ENCODE data around the gene KIF21B. TPM values are rescaled to one million over a fixed set of nuclear protein-coding genes. Genes with fewer than 3 reads are reported as not detected.

The KIF21B gene
- total and polyA plus RNA-seq, 2 of the 4 experiments (the other 2 are of a cell fraction), result 0.36 to 0.55 TPM

GRCh38 chr1:201024625-201024998 lies 1.1 kb upstream of the KIF21B start:
- Histone ChIP-seq H3K18ac (ENCODE audit: low read depth, low read length) (no peak overlapping the region), H3K36me3 (ENCODE audit: control insufficient read depth, insufficient read depth, low read length) (no peaks in the 10 kb centered on the region), H3K4ac (ENCODE audit: low read depth, low read length) (no peak overlapping the region), H3K14ac (replicated peaks; ENCODE audit: low read depth, low read length) (no peak overlapping the region), H3K23ac (ENCODE audit: low read depth, low read length) (no peak overlapping the region), H3K79me1 (ENCODE audit: low read depth in 1 of 2, low read length in 2 of 2) (no peaks in the 10 kb centered on the region), H3K9ac (ENCODE audit: low read depth, low read length) (no peak overlapping the region), H3K27ac (ENCODE audit: insufficient read depth, low read length) (no peak overlapping the region), H4K20me1 (ENCODE audit: insufficient read depth, low read length) (no peaks in the 10 kb centered on the region; the same call in 1 of the 2 replicates), H4K5ac (ENCODE audit: low read depth, low read length) (no peak overlapping the region), H2AK9ac (replicated peaks; ENCODE audit: low read depth, low read length, poor library complexity) (peak overlapping the region; percentile 47), H3K4me3 (ENCODE audit: insufficient read depth, low read depth, low read length) (no peak overlapping the region), H3K56ac (ENCODE audit: extremely low read depth, insufficient read depth, low read length) (no peak overlapping the region), H3K27me3 (ENCODE audit: control insufficient read depth, insufficient read depth, low read length) (peaks cover 11% of the 10 kb centered on the region), H2BK120ac (ENCODE audit: low read depth, low read length) (no peak overlapping the region), H3K4me1 (ENCODE audit: control insufficient read depth, insufficient read depth, low read length) (peaks cover 5% of the 10 kb centered on the region), H4K91ac (ENCODE audit: insufficient read depth, low read depth, low read length) (no peak overlapping the region), H2AK5ac (ENCODE audit: low read depth, low read length) (no peak overlapping the region), H3K9me1 (ENCODE audit: insufficient read depth, low read length) (peaks cover 3% of the 10 kb centered on the region; the same call in 1 of the 2 replicates), H4K8ac (ENCODE audit: low read depth in 2 of 2, low read length in 2 of 2) (no peak overlapping the region), H3K4me2 (ENCODE audit: low read depth, low read length) (no peak overlapping the region), H2BK15ac (ENCODE audit: low read depth, low read length) (no peak overlapping the region), H2BK20ac (ENCODE audit: low read depth, low read length) (no peak overlapping the region), H2BK5ac (ENCODE audit: low read depth, low read length, poor library complexity, severe bottlenecking) (no peak overlapping the region), H3K9me3 (ENCODE audit: control insufficient read depth, insufficient read depth, low read length) (no peaks in the 10 kb centered on the region), H2AFZ (replicated peaks; ENCODE audit: low read length, poor library complexity) (no peak overlapping the region)
- in situ Hi-C loops (cut with MboI; ENCODE audit: low sequenced_read_pairs), result no loop called here
- intact Hi-C loops (cut with micrococcal nuclease), result loop anchor here (10.0 kb wide), 1 partner anchor 140 kb away; no protein-coding TSS in a partner anchor
- no TSS peak for BruUV-seq (replicated peaks)
- CTCF ChIA-PET, result no interaction called here
- ATAC-seq (ENCODE audit: low read depth), result no peak
- POLR2A ChIA-PET (ENCODE audit: unreplicated experiment), result no interaction called here
- WGBS, 2 experiments (ENCODE audit: extremely low coverage in 2 of 2, insufficient read length in 1 of 2), result no CpG with 5 or more reads among the region's 2 CpGs
- DNase-seq, result no peak
- TF ChIP-seq BHLHE40 (IDR thresholded peaks at IDR 0.05; ENCODE audit: low read depth, low read length) (no peak), SMC3 (IDR thresholded peaks at IDR 0.05; ENCODE audit: low read depth, low read length) (no peak), NFE2L2 (IDR thresholded peaks at IDR 0.05; ENCODE audit: low read depth, low read length) (no peak), RFX5 (IDR thresholded peaks at IDR 0.05; ENCODE audit: low read depth, low read length) (no peak), CHD1 (IDR thresholded peaks at IDR 0.05; ENCODE audit: low read depth, low read length) (no peak), POLR2A (IDR thresholded peaks at IDR 0.05; ENCODE audit: low read depth, low read length) (no peak), ELK1 (IDR thresholded peaks at IDR 0.05; ENCODE audit: borderline replicate concordance, low read depth, low read length) (no peak), FOS (IDR thresholded peaks at IDR 0.05; ENCODE audit: low read depth, low read length) (no peak), MAZ (IDR thresholded peaks at IDR 0.05; ENCODE audit: borderline replicate concordance, low read depth, low read length) (no peak), RCOR1 (IDR thresholded peaks at IDR 0.05; ENCODE audit: insufficient replicate concordance, low read length) (no peak)
- dilution Hi-C loops (cut with HindIII; ENCODE audit: low sequenced_read_pairs, unreplicated experiment), result no loop called here

Data from IMR-90 (cell line).